HepG2 (cell line): ENCODE results near the gene AQP10. TPM values are rescaled to one million over a fixed set of nuclear protein-coding genes. Genes with fewer than 3 reads are reported as not detected.

Experiments used
- BCL6 ChIP-seq: IDR thresholded peaks from 2 replicates; pipeline ENCODE4 v1.6.1; 2016; ENCODE audit warnings: missing genetic modification reagents, missing compliant biosample characterization
- GATAD2A ChIP-seq: IDR thresholded peaks from 2 replicates; pipeline ENCODE4 v1.6.1; 2016
- KDM2A ChIP-seq: sonication (generic); formaldehyde crosslinking; IDR thresholded peaks from 2 replicates; pipeline ENCODE4 v1.4.0; 2020; ENCODE audit warnings: low read depth, missing genetic modification reagents, borderline replicate concordance
- MAF1 ChIP-seq: sonication (generic); formaldehyde crosslinking; IDR thresholded peaks from 2 replicates; pipeline ENCODE4 v1.5.0; 2020; ENCODE audit warnings: missing genetic modification reagents, borderline replicate concordance
- MAZ ChIP-seq, 2 experiments: sonication (generic) in 1 of 2; formaldehyde crosslinking in 1 of 2; IDR thresholded peaks; 2 replicates each; pipeline versions ENCODE4 v1.5.0 to v1.6.1; 2012 to 2020; ENCODE audit warnings: low read depth in 2 of 2, mild to moderate bottlenecking in 2 of 2, borderline replicate concordance in 1 of 2, improper control_type of control experiment in 1 of 2, low read length in 1 of 2, missing genetic modification reagents in 1 of 2, moderate library complexity in 1 of 2
- MTF2 ChIP-seq: sonication (generic); formaldehyde crosslinking; IDR thresholded peaks from 2 replicates; pipeline ENCODE4 v1.5.0; 2020; ENCODE audit warnings: missing genetic modification reagents, borderline replicate concordance
- NR2F6 ChIP-seq, 2 experiments: IDR thresholded peaks; 2 replicates each; pipeline ENCODE4 v1.6.1; 2016; ENCODE audit warnings: antibody characterized with exemption in 1 of 2, mild to moderate bottlenecking in 1 of 2
- NRL ChIP-seq: sonication (generic); formaldehyde crosslinking; IDR thresholded peaks from 2 replicates; pipeline ENCODE4 v1.5.0; 2020; ENCODE audit warnings: missing genetic modification reagents, mild to moderate bottlenecking, moderate library complexity, borderline replicate concordance
- SAFB2 ChIP-seq: sonication (generic); formaldehyde crosslinking; IDR thresholded peaks from 2 replicates; pipeline ENCODE4 v1.5.1; 2020; ENCODE audit warnings: missing genetic modification reagents, low read depth, mild to moderate bottlenecking, borderline replicate concordance
- TP53 ChIP-seq: sonication (generic); formaldehyde crosslinking; conservative IDR thresholded peaks from 2 replicates; pipeline ENCODE4 v1.4.0; 2020; ENCODE audit warnings: missing genetic modification reagents
- ZKSCAN8 ChIP-seq: IDR thresholded peaks from 2 replicates; pipeline ENCODE4 v1.6.1; 2016; ENCODE audit warnings: borderline replicate concordance, missing genetic modification reagents, missing compliant biosample characterization
- ZNF230 ChIP-seq: sonication (generic); formaldehyde crosslinking; IDR thresholded peaks from 2 replicates; pipeline ENCODE4 v1.4.0; 2020; ENCODE audit warnings: mild to moderate bottlenecking, missing genetic modification reagents
- ZNF292 ChIP-seq: sonication (generic); formaldehyde crosslinking; IDR thresholded peaks from 2 replicates; pipeline ENCODE4 v1.8.1; 2022; ENCODE audit warnings: mild to moderate bottlenecking, low read depth, missing genetic modification reagents, borderline replicate concordance
- ZNF556 ChIP-seq: sonication (generic); formaldehyde crosslinking; IDR thresholded peaks from 2 replicates; pipeline ENCODE4 v1.4.0; 2020; ENCODE audit warnings: mild to moderate bottlenecking, missing genetic modification reagents, borderline replicate concordance
- ZNF891 ChIP-seq: sonication (generic); formaldehyde crosslinking; IDR thresholded peaks from 2 replicates; pipeline ENCODE4 v1.5.0; 2020; ENCODE audit warnings: mild to moderate bottlenecking, missing genetic modification reagents
- polyA plus RNA-seq, 8 experiments: library from polyadenylated mRNA; depleted of rRNA in 3 of 8; stranded (reverse) in 7 of 8; unstranded in 1 of 8; fragments of >200 nt; fragmentation: Illumina TruSeq in 4 of 8; extraction: Trizol in 4 of 8; gene quantifications; 2 replicates each; pipeline versions ENCODE4 v1.2.1 to v1.2.3, GENCODE V29; 2011 to 2016; ENCODE audit warnings: low read depth in 4 of 8, missing spikeins in 1 of 8, mixed read lengths in 1 of 8; ENCODE audit not compliant: insufficient read depth in 1 of 8
- total RNA-seq, 5 experiments: library from RNA; depleted of rRNA; stranded (reverse); fragments of >200 nt; fragmentation: Illumina TruSeq; extraction: Trizol; gene quantifications; 2 replicates each; pipeline ENCODE4 v1.2.3, GENCODE V29; 2016; ENCODE audit warnings: low read depth in 1 of 5
- TF ChIP-seq, protein P1 (sequence below): sonication (generic); formaldehyde crosslinking; IDR thresholded peaks from 2 replicates; pipeline ENCODE4 v1.5.1; 2020; ENCODE audit warnings: mild to moderate bottlenecking, missing genetic modification reagents, moderate library complexity
- TF ChIP-seq, protein P2 (sequence below): sonication (generic); formaldehyde crosslinking; IDR thresholded peaks from 2 replicates; pipeline ENCODE4 v1.5.0; 2020; ENCODE audit warnings: mild to moderate bottlenecking, missing genetic modification reagents
- TF ChIP-seq, protein P3 (sequence below): IDR thresholded peaks from 2 replicates; pipeline ENCODE4 v1.6.1; 2018; ENCODE audit warnings: missing genetic modification reagents, mild to moderate bottlenecking, missing compliant biosample characterization
- TF ChIP-seq, protein P4 (sequence below): IDR thresholded peaks from 2 replicates; pipeline ENCODE4 v1.6.1; 2016; ENCODE audit warnings: missing genetic modification reagents, missing compliant biosample characterization

Gene AQP10
- total and polyA plus RNA-seq, 2 of the 13 experiments (the other 11 are each of a cell fraction or from before 2014, with no cell fraction given) = 0.30 TPM; not detected in 1

DNA sequence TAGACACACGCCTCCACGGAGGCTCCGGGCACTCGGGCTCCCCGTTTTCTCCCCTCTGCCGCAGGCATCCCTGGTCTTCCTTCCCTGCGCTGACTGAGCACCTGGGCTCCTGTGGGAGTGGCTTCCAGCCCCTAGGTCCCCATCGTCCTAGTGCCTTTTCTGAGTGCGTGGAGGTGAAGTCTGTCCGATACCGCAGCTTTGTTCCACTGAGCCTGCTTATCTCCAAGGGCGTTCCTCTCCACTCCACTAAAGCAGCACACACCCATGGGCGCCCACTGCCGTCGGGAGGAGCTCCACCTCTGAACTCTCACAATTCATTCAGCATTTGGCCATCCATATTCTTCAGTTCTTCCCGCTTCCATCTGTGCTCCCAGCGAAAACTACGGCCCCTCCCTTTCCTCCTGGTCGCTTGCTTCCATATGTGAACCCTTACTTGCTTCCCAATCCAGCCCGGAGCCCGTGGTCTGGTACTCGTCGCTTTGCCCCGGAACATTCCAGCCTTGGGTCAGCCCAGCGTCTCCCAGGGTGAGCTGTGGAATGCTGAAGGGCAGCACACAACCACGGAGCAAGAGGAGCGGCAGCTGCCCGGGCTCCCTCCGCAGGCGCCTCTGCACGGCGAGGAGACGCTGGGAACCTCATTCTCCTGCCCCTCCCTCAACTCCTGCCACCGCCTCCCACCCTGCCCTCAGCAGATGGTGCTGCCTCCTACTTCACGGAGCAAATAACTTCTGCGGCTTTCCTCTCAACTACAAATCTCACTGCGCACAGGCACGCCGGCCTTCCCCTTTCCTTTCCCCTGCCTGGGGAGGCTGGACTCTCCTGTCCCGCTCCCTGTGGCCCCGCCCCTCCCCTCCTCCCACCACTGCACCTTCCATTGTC is 31.9 kb downstream of the AQP10 start (continued):
- peak; percentile 33; the same call in 1 of the 2 replicates for TF ChIP-seq ZNF891 (CRISPR knock-in tag)
- no peak for TF ChIP-seq BCL6 (CRISPR knock-in tag)
- TF ChIP-seq ZNF292 (CRISPR knock-in tag) = peak; percentile 74; the same call in 1 of the 2 replicates
- 0 out of 2 replicates have a peak, but pooled peaks have one; percentile 62 for TF ChIP-seq ZNF230
- no peak for TF ChIP-seq TP53
- TF ChIP-seq, protein P1, sequence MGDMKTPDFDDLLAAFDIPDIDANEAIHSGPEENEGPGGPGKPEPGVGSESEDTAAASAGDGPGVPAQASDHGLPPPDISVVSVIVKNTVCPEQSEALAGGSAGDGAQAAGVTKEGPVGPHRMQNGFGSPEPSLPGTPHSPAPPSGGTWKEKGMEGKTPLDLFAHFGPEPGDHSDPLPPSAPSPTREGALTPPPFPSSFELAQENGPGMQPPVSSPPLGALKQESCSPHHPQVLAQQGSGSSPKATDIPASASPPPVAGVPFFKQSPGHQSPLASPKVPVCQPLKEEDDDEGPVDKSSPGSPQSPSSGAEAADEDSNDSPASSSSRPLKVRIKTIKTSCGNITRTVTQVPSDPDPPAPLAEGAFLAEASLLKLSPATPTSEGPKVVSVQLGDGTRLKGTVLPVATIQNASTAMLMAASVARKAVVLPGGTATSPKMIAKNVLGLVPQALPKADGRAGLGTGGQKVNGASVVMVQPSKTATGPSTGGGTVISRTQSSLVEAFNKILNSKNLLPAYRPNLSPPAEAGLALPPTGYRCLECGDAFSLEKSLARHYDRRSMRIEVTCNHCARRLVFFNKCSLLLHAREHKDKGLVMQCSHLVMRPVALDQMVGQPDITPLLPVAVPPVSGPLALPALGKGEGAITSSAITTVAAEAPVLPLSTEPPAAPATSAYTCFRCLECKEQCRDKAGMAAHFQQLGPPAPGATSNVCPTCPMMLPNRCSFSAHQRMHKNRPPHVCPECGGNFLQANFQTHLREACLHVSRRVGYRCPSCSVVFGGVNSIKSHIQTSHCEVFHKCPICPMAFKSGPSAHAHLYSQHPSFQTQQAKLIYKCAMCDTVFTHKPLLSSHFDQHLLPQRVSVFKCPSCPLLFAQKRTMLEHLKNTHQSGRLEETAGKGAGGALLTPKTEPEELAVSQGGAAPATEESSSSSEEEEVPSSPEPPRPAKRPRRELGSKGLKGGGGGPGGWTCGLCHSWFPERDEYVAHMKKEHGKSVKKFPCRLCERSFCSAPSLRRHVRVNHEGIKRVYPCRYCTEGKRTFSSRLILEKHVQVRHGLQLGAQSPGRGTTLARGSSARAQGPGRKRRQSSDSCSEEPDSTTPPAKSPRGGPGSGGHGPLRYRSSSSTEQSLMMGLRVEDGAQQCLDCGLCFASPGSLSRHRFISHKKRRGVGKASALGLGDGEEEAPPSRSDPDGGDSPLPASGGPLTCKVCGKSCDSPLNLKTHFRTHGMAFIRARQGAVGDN (CRISPR knock-in tag) = peak; percentile 75
- TF ChIP-seq, protein P2, sequence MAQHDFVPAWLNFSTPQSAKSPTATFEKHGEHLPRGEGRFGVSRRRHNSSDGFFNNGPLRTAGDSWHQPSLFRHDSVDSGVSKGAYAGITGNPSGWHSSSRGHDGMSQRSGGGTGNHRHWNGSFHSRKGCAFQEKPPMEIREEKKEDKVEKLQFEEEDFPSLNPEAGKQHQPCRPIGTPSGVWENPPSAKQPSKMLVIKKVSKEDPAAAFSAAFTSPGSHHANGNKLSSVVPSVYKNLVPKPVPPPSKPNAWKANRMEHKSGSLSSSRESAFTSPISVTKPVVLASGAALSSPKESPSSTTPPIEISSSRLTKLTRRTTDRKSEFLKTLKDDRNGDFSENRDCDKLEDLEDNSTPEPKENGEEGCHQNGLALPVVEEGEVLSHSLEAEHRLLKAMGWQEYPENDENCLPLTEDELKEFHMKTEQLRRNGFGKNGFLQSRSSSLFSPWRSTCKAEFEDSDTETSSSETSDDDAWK (CRISPR knock-in tag) = no peak
- TF ChIP-seq, protein P3, sequence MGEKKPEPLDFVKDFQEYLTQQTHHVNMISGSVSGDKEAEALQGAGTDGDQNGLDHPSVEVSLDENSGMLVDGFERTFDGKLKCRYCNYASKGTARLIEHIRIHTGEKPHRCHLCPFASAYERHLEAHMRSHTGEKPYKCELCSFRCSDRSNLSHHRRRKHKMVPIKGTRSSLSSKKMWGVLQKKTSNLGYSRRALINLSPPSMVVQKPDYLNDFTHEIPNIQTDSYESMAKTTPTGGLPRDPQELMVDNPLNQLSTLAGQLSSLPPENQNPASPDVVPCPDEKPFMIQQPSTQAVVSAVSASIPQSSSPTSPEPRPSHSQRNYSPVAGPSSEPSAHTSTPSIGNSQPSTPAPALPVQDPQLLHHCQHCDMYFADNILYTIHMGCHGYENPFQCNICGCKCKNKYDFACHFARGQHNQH (CRISPR knock-in tag) = peak; percentile 21; the same call in 1 of the 2 replicates
- 0 out of 2 replicates have a peak, but pooled peaks have one; percentile 34 for TF ChIP-seq SAFB2 (CRISPR knock-in tag)
- TF ChIP-seq, protein P4, sequence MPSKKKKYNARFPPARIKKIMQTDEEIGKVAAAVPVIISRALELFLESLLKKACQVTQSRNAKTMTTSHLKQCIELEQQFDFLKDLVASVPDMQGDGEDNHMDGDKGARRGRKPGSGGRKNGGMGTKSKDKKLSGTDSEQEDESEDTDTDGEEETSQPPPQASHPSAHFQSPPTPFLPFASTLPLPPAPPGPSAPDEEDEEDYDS (CRISPR knock-in tag) = no peak
- 0 out of 2 replicates have a peak, but pooled peaks have one; percentile 14 for TF ChIP-seq GATAD2A (CRISPR knock-in tag)
- TF ChIP-seq ZNF556 = 0 out of 2 replicates have a peak, but pooled peaks have one; percentile 40
- peak; percentile 6; the same call in 1 of the 2 replicates for TF ChIP-seq ZKSCAN8 (CRISPR knock-in tag)
- peak; percentile 58; the same call in 1 of the 2 replicates for TF ChIP-seq NRL (CRISPR knock-in tag)
- TF ChIP-seq MAF1 (CRISPR knock-in tag) = no peak
- TF ChIP-seq KDM2A (CRISPR knock-in tag) = peak; percentile 33; the same call in 1 of the 2 replicates
- no peak for TF ChIP-seq NR2F6 (IDR thresholded peaks at IDR 0.05)
- 0 out of 2 replicates have a peak, but pooled peaks have one; percentile 6 for TF ChIP-seq NR2F6 (CRISPR knock-in tag; IDR thresholded peaks at IDR 0.05)
- no peak for TF ChIP-seq MTF2 (CRISPR knock-in tag)
- TF ChIP-seq MAZ (IDR thresholded peaks at IDR 0.05; ENCODE audit: borderline replicate concordance, low read depth, low read length) = no peak
- TF ChIP-seq MAZ (CRISPR knock-in tag; IDR thresholded peaks at IDR 0.05; ENCODE audit: low read depth) = 0 out of 2 replicates have a peak, but pooled peaks have one; percentile 45
